Measurements from ENCODE around the gene CALY.

The CALY gene

GRCh38 chr10:133287832-133288500 is 48.7 kb downstream of the CALY start:
- DNase-seq (ENCODE audit: low spot score), result no peak

GRCh38 chr10:133286366-133286765 is 50.3 kb downstream of the CALY start:
- DNase-seq (ENCODE audit: low spot score), result no peak

GRCh38 chr10:133285217-133285616 is 51.5 kb downstream of the CALY start:
- no peak for DNase-seq (ENCODE audit: low spot score)

GRCh38 chr10:133283931-133284330 is 52.8 kb downstream of the CALY start:
- DNase-seq (ENCODE audit: low spot score), result no peak

GRCh38 chr10:133282846-133283390 is 53.8 kb downstream of the CALY start:
- no peak for DNase-seq (ENCODE audit: low spot score)

- DNase-seq (ENCODE audit: low spot score), result no peak
Observed at GRCh38 chr10:133281628-133282372, 54.9 kb downstream of the CALY start.

GRCh38 chr10:133281084-133281483 is 55.6 kb downstream of the CALY start:
- no peak for DNase-seq (ENCODE audit: low spot score)

- no peak for DNase-seq (ENCODE audit: low spot score)
Observed at GRCh38 chr10:133280391-133281059, 56.2 kb downstream of the CALY start.

GRCh38 chr10:133279326-133280226 is 57.1 kb downstream of the CALY start:
- no peak for DNase-seq (ENCODE audit: low spot score)

- no peak for DNase-seq (ENCODE audit: low spot score)
Observed at GRCh38 chr10:133278577-133279265, 58.0 kb downstream of the CALY start.

GRCh38 chr10:133277993-133278576 is 58.6 kb downstream of the CALY start:
- DNase-seq (ENCODE audit: low spot score), result no peak

GRCh38 chr10:133277277-133277992 is 59.3 kb downstream of the CALY start:
- no peak for DNase-seq (ENCODE audit: low spot score)

GRCh38 chr10:133276435-133277201 is 60.1 kb downstream of the CALY start, which contains the start of gene ADAM8:
TSS of gene ADAM8 (minus strand) at chr10:133276868. CDS start at chr10:133276817, 51 bp downstream.
- peak; percentile 72 for DNase-seq (ENCODE audit: low spot score)

- DNase-seq (ENCODE audit: low spot score), result no peak
Observed at GRCh38 chr10:133276100-133276434, 60.6 kb downstream of the CALY start.

GRCh38 chr10:133275684-133276092 is 61.0 kb downstream of the CALY start:
- no peak for DNase-seq (ENCODE audit: low spot score)

- no peak for DNase-seq (ENCODE audit: low spot score)
Observed at GRCh38 chr10:133274751-133275683, 61.7 kb downstream of the CALY start.

Measured in ecto neural progenitor cell (in vitro differentiated cells).